ENCODE results near the gene LYRM7. TPM values are rescaled to one million over a fixed set of nuclear protein-coding genes. Genes with fewer than 3 reads are reported as not detected.

The LYRM7 gene
- total RNA-seq, 1 experiment from 2014 or later = 8.2 TPM

Other genes with a start within 250 kb of the LYRM7 start
- 547 and 590 TPM in 2 replicates for gene HINT1, start 5.7 kb upstream of the LYRM7 start, total RNA-seq (2014; rRNA removed; shearing (Covaris generic))
- gene CDC42SE2, start 93.1 kb downstream of the LYRM7 start, total RNA-seq (2014; rRNA removed; shearing (Covaris generic)) = 28.7 and 36.7 TPM in 2 replicates

Measured in H4 (cell line).